Suprapubic skin (tissue), 4 donors: Measurements from ENCODE around the gene TOGARAM1. TPM values are rescaled to one million over a fixed set of nuclear protein-coding genes. Genes with fewer than 3 reads are reported as not detected.

Source experiments
- DNase-seq, 2 donors: peaks; one replicate each; pipeline ENCODE4 v3.0.0-alpha.2; 2019; ENCODE audit warnings: low spot score in 2 of 2
- H3K27ac ChIP-seq: fragments of 200-600 bp; sonication (generic); one replicate; pipeline ENCODE4 v1.5.1; 2019
- H3K27me3 ChIP-seq: fragments of 200-600 bp; sonication (generic); one replicate; pipeline ENCODE4 v1.5.1; 2019
- H3K36me3 ChIP-seq: fragments of 200-600 bp; sonication (generic); one replicate; pipeline ENCODE4 v1.5.1; 2019
- H3K4me1 ChIP-seq: fragments of 200-600 bp; sonication (generic); one replicate; pipeline ENCODE4 v1.5.1; 2019
- H3K4me3 ChIP-seq: fragments of 200-600 bp; sonication (generic); one replicate; pipeline ENCODE4 v1.5.1; 2019; ENCODE audit warnings: mild to moderate bottlenecking
- H3K9me3 ChIP-seq: fragments of 200-600 bp; sonication (generic); one replicate; pipeline ENCODE4 v1.5.1; 2019
- CTCF ChIP-seq, 2 donors: fragments of 200-600 bp in 1 of 2; fragments of 450-650 bp in 1 of 2; sonication (generic) in 1 of 2; IDR thresholded peaks; one replicate each; pipeline ENCODE4 v1.5.1; 2016 to 2019; ENCODE audit warnings: antibody characterized with exemption in 2 of 2, mild to moderate bottlenecking in 1 of 2, moderate library complexity in 1 of 2
- EP300 ChIP-seq: sonication (generic); formaldehyde crosslinking; IDR thresholded peaks from one replicate; pipeline ENCODE4 v1.6.1; 2017; ENCODE audit warnings: antibody characterized with exemption
- POLR2A ChIP-seq, 2 donors: fragments of 450-650 bp; IDR thresholded peaks; one replicate each; pipeline ENCODE4 v1.6.1; 2017; ENCODE audit warnings: antibody characterized with exemption in 2 of 2, mild to moderate bottlenecking in 2 of 2, moderate library complexity in 2 of 2
- POLR2AphosphoS5 ChIP-seq, 3 donors: sonication (generic); formaldehyde crosslinking; IDR thresholded peaks; one replicate each; pipeline ENCODE4 v1.6.1; 2017; ENCODE audit warnings: antibody characterized with exemption in 3 of 3
- WGBS: methylation state at CpG from one replicate; pipeline ENCODE4 v1.1.5; 2018; 5-methylcytosine and 5-hydroxymethylcytosine counted together
- total RNA-seq, 4 donors: library from RNA; depleted of rRNA; stranded (reverse); fragments of >200 nt; gene quantifications; one replicate each; pipeline ENCODE4 v1.1.0, GENCODE V29; 2016

Gene TOGARAM1
- total RNA-seq, 4 donors from 2014 or later: 12.5 to 24.3 (median 14.2) TPM

- Histone ChIP-seq H3K4me3 (no peak overlapping the region), H3K27me3 (no peaks in the 10 kb centered on the region), H3K27ac (no peak overlapping the region), H3K9me3 (no peaks in the 10 kb centered on the region), H3K4me1 (no peaks in the 10 kb centered on the region), H3K36me3 (no peaks in the 10 kb centered on the region)
- TF ChIP-seq EP300 (no peak), POLR2A (IDR thresholded peaks at IDR 0.05) (no peak), CTCF (IDR thresholded peaks at IDR 0.05) (no peak), POLR2AphosphoS5 (IDR thresholded peaks at IDR 0.05) (no peak)
- DNase-seq: no peak
- 45% methylated on average over 2 of the region's 2 CpGs for WGBS
These were observed 26.7 kb downstream of the TOGARAM1 start for GRCh38 chr14:44988694-44989093.

- no peak for DNase-seq
- Histone ChIP-seq H3K27ac (no peak overlapping the region), H3K9me3 (no peaks in the 10 kb centered on the region), H3K4me1 (no peaks in the 10 kb centered on the region), H3K27me3 (no peaks in the 10 kb centered on the region), H3K36me3 (no peaks in the 10 kb centered on the region), H3K4me3 (no peak overlapping the region)
- no peak for TF ChIP-seq POLR2AphosphoS5 (IDR thresholded peaks at IDR 0.05)
- no peak for TF ChIP-seq EP300
- no peak for TF ChIP-seq CTCF (IDR thresholded peaks at IDR 0.05)
- TF ChIP-seq POLR2A (IDR thresholded peaks at IDR 0.05): no peak
- 78% methylated on average over 3 of the region's 3 CpGs for WGBS
These were observed 27.8 kb downstream of the TOGARAM1 start for GRCh38 chr14:44989497-44990440.

- H3K4me3 ChIP-seq: no peak overlapping the region
- 60% methylated on average over 2 of the region's 2 CpGs for WGBS
- no peaks in the 10 kb centered on the region for H3K27me3 ChIP-seq
- H3K4me1 ChIP-seq: no peaks in the 10 kb centered on the region
- no peaks in the 10 kb centered on the region for H3K9me3 ChIP-seq
- TF ChIP-seq POLR2A (IDR thresholded peaks at IDR 0.05) (no peak), CTCF (IDR thresholded peaks at IDR 0.05) (no peak), EP300 (no peak), POLR2AphosphoS5 (IDR thresholded peaks at IDR 0.05) (no peak)
- DNase-seq: no peak
- H3K27ac ChIP-seq: no peak overlapping the region
- no peaks in the 10 kb centered on the region for H3K36me3 ChIP-seq
These were observed 28.5 kb downstream of the TOGARAM1 start for GRCh38 chr14:44990533-44990932.

- TF ChIP-seq EP300 (no peak), CTCF (IDR thresholded peaks at IDR 0.05) (no peak), POLR2AphosphoS5 (IDR thresholded peaks at IDR 0.05) (no peak), POLR2A (IDR thresholded peaks at IDR 0.05) (no peak)
- H3K27ac ChIP-seq: no peak overlapping the region
- DNase-seq: no peak
- no peaks in the 10 kb centered on the region for H3K27me3 ChIP-seq
- H3K4me1 ChIP-seq: no peaks in the 10 kb centered on the region
- WGBS: 88% methylated on average over 3 of the region's 3 CpGs
- no peak overlapping the region for H3K4me3 ChIP-seq
- H3K36me3 ChIP-seq: peaks cover 14% of the 10 kb centered on the region
- H3K9me3 ChIP-seq: no peaks in the 10 kb centered on the region
These were observed 33.2 kb downstream of the TOGARAM1 start for GRCh38 chr14:44995196-44995595.

- 83% methylated on average over 4 of the region's 4 CpGs for WGBS
- no peak overlapping the region for H3K27ac ChIP-seq
- DNase-seq: no peak
- no peak overlapping the region for H3K4me3 ChIP-seq
- H3K27me3 ChIP-seq: no peaks in the 10 kb centered on the region
- H3K9me3 ChIP-seq: no peaks in the 10 kb centered on the region
- H3K4me1 ChIP-seq: no peaks in the 10 kb centered on the region
- peaks cover 15% of the 10 kb centered on the region for H3K36me3 ChIP-seq
- no peak for TF ChIP-seq EP300
- no peak for TF ChIP-seq CTCF (IDR thresholded peaks at IDR 0.05)
- TF ChIP-seq POLR2A (IDR thresholded peaks at IDR 0.05): no peak
- no peak for TF ChIP-seq POLR2AphosphoS5 (IDR thresholded peaks at IDR 0.05)
These were observed 33.8 kb downstream of the TOGARAM1 start for GRCh38 chr14:44995770-44996294.
